Right cardiac atrium (tissue), 5 donors: ENCODE measurements around the gene HOXD9. TPM values are rescaled to one million over a fixed set of nuclear protein-coding genes. Genes with fewer than 3 reads are reported as not detected.

ENCODE experiments used
- ATAC-seq, 2 donors: fragments of 200-7000 bp; cut with Tn5 transposase; one replicate each; pipeline versions ENCODE4 v1.8.0 to v1.9.1; 2020; ENCODE audit warnings: moderate library complexity in 2 of 2, mild to moderate bottlenecking in 1 of 2
- DNase-seq, 3 donors: peaks; one replicate each; pipeline ENCODE4 v3.0.0-alpha.2; 2020
- H3K27ac ChIP-seq: one replicate; pipeline ENCODE4 v1.5.1; 2013; ENCODE audit warnings: mild to moderate bottlenecking, low read length, control low read depth, moderate library complexity
- H3K27me3 ChIP-seq: one replicate; pipeline ENCODE4 v1.6.1; 2013; ENCODE audit not compliant: control insufficient read depth, insufficient read depth
- H3K4me1 ChIP-seq: one replicate; pipeline ENCODE4 v1.6.1; 2013; ENCODE audit warnings: low read length; ENCODE audit not compliant: control insufficient read depth, insufficient read depth
- H3K4me3 ChIP-seq: one replicate; pipeline ENCODE4 v1.5.1; 2013; ENCODE audit warnings: low read length, control low read depth
- H3K9me3 ChIP-seq: one replicate; pipeline ENCODE4 v1.6.1; 2013; ENCODE audit warnings: low read length; ENCODE audit not compliant: control insufficient read depth
- WGBS: extraction: QIAGEN DNeasy Blood & Tissue Kit; methylation state at CpG from one replicate; pipeline ENCODE4 v1.1.7; 2013; 5-methylcytosine and 5-hydroxymethylcytosine counted together
- intact Hi-C, 4 donors: fragments of 100-400 bp; cut with DNase I; formaldehyde crosslinking; loops; one replicate each; pipeline versions ENCODE4 v1.11.0 to v1.14.0; 2022 to 2023
- polyA plus RNA-seq: library from polyadenylated mRNA; stranded (reverse); fragments of 200-250 nt; gene quantifications from one replicate; pipeline ENCODE4 v1.2.3, GENCODE V29; 2013
- total RNA-seq, 4 donors: library from RNA; stranded (reverse); fragmentation: NEBNext Ultra II Directional; extraction: Animal tissue kit (Norgen Biotek cat#: 25700); gene quantifications; one replicate each; pipeline ENCODE4 v1.2.1, GENCODE V29; 2021
- donor health status: healthy with polysubstance abuse.
- donor health status: DM: no; HTN: yes; CAD: no.
- donor health status: DM: no; HTN: no; CAD: no.
- donor health status: DM: no; HTN: yes; CAD: no; lungs with severe emphysema.
- donor health status: DM: yes; HTN: yes; CAD: no.

Gene HOXD9
- total and polyA plus RNA-seq, 5 donors, result 0.09 TPM; not detected in 4

DNA sequence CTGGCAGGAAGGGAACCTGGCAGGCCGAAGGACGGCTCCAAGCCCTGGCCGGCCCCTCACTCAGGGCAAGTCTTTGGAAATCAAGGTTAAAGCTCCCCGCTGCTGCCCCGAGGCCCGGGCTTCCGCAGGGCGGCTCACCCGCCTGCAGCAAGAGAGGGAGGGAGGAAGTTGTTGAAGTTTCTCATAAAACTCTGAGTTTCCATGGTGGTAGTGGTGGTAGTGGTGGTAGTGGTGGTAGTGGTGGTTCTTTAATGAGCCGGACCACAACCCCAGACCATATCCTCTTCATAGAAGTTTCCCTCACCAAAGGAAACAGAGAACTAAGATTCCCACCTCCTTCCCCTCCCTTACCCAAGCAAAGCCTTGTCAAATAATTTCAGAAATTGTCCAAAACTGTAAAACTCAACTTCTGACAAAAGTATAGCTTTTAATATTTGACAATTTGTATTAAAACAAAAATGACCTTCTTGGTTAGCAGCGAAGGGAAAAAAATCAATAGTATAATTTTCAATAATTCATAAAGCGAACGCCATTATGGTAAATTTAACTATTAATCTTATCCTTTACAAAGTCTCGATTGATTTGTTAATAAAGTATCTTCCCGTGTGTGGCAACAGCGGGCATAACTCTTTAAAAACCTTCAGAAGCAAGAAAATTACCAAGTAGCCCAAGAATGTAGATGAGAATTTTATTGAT is 7.4 kb upstream of the HOXD9 start:
- no peak overlapping the region for H3K4me3 ChIP-seq
- no peak for ATAC-seq

DNA sequence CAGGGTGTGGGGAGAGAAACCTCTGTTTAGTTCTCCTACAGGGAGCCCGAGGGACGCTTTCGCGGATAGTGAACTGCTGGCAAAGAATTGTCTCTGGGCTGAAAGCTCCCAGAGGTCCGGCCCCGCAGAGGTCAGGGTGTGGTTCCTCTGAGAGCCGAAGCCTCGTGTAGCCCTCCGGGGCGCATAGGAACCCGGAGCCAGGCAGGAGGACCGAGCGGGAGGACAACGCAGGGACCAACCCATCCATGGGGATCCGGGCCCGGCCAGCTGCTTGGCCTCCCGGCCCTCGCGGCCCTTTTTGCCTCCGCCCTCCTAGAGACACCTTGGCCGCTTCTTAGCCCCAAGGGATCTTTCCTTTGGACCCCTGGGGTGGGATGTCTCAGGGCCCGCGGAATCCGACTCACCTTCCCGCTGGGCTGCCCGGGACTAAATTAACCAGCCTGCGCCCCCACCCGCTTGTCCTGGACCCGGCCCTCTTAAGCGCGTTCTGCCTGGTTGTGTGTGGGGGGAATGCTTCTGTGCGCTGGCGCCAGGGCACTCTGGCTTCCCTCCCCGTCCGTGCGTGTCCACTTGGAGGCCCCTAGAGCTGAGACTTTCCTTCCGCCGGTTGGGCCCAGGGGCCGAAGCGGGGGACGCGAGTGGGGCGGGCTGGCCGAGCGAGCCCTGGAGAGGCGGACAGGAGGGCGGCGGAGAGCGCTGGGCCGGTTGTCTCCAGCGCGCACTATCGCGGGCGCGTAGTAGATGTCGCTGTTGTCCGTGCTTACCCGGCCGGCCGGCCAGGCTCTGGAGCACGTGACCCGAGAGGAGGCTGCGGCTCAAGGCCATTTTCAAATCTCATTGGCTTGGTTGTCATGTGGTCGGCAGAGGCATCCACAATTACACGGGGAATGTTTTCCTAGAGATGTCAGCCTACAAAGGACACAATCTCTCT is 6.4 kb upstream of the HOXD9 start, which contains the start of gene HOXD10:
TSS of gene HOXD10 (plus strand) at position 896 of the 931 bp plus-strand sequence. CDS start 56 bp downstream, outside the sequence.
- peak in 1 of 2 donors; percentile 19 for ATAC-seq
- no peak within 1 kb of the TSS for H3K27ac ChIP-seq
- WGBS, result 4% methylated on average over 66 of the region's 66 CpGs
- no peaks in the 10 kb centered on the region for H3K9me3 ChIP-seq
- H3K4me1 ChIP-seq, result no peaks in the 10 kb centered on the region
- peaks cover under 1% of the 10 kb centered on the region for H3K27me3 ChIP-seq
- no peak within 1 kb of the TSS for H3K4me3 ChIP-seq
- intact Hi-C loops, result no loop called here
- DNase-seq, result no peak

More for the DNA sequence above, 7.4 kb upstream of the HOXD9 start:
- Histone ChIP-seq H3K4me1 (no peaks in the 10 kb centered on the region), H3K9me3 (no peaks in the 10 kb centered on the region), H3K27me3 (peaks cover 7% of the 10 kb centered on the region), H3K27ac (no peak overlapping the region)
- WGBS, result 20% methylated on average over 16 of the region's 16 CpGs
- intact Hi-C loops, result no loop called here
- no peak for DNase-seq

DNA sequence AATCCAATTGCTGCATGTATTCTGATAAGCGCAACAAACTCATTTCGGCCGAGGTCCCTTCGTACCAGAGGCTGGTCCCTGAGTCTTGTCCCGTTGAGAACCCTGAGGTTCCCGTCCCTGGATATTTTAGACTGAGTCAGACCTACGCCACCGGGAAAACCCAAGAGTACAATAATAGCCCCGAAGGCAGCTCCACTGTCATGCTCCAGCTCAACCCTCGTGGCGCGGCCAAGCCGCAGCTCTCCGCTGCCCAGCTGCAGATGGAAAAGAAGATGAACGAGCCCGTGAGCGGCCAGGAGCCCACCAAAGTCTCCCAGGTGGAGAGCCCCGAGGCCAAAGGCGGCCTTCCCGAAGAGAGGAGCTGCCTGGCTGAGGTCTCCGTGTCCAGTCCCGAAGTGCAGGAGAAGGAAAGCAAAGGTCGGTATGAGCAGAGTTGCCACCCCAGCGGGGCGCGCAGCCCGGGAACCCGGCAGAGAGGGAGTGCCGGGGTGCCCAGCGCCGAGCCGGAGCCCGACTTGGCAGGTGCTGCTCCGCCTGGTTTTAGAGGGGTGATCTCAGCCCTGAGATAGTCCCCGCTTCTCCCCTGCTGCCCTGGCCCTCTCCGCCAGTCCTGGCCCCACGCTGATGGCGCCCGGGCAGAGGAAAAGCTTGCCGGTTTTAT is 5.2 kb upstream of the HOXD9 start:
- Histone ChIP-seq H3K9me3 (no peaks in the 10 kb centered on the region), H3K27me3 (no peaks in the 10 kb centered on the region), H3K4me1 (no peaks in the 10 kb centered on the region), H3K27ac (no peak overlapping the region), H3K4me3 (no peak overlapping the region)
- no peak for ATAC-seq
- WGBS, result 13% methylated on average over 40 of the region's 40 CpGs
- intact Hi-C loops, result no loop called here
- no peak for DNase-seq

DNA sequence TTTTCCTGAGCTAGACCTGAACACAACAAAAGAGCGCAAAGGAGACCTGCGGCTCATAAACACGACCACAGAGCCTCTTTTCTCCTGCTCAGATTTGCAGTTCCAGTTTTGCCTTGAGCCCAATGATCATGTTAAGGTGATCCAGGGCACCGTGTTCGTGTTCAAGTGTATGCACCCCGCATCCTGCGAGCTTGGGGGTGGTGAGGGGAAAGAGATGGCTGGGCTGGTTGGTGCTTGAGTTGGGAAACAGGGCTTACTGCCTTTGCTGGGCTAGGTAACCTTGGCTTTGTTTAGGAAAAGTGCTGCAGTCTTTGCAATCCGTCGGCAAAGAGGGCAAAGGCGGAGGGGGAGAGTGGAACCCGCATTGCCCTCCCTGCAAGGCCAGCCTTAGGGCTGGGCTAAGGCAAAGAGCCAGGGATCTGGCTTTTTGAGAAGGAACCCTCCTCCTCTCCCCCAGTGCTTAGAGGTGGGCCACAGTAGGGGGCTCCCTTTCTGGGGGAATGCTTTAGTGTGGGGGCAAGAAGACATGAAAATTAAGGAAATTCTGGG is 4.6 kb upstream of the HOXD9 start:
- Histone ChIP-seq H3K9me3 (no peaks in the 10 kb centered on the region), H3K4me3 (no peak overlapping the region), H3K27me3 (no peaks in the 10 kb centered on the region), H3K4me1 (peaks cover 2% of the 10 kb centered on the region), H3K27ac (no peak overlapping the region)
- DNase-seq (no peak), ATAC-seq (no peak)
- WGBS, result 9% methylated on average over 11 of the region's 11 CpGs
- intact Hi-C loops, result no loop called here

DNA sequence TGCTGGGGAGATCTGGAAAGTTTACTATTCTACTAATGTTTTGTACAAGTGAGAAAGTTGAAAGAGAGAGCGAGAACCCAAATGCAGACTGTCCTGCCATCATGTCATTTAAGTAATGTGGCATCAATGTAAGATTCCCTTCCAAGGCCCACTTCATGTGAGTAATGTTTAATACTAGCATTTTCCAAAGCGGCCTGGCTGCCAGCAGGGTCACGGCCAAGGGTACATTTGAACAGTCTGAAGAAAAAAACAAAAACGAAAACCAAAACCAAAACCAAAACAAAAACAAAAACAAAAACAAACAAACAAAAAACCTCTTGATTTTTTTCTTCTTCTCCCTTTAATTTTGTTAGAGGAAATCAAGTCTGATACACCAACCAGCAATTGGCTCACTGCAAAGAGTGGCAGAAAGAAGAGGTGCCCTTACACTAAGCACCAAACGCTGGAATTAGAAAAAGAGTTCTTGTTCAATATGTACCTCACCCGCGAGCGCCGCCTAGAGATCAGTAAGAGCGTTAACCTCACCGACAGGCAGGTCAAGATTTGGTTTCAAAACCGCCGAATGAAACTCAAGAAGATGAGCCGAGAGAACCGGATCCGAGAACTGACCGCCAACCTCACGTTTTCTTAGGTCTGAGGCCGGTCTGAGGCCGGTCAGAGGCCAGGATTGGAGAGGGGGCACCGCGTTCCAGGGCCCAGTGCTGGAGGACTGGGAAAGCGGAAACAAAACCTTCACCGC is 3.7 kb upstream of the HOXD9 start:
- DNase-seq, result no peak
- Histone ChIP-seq H3K4me1 (peaks cover 6% of the 10 kb centered on the region), H3K9me3 (no peaks in the 10 kb centered on the region), H3K4me3 (no peak overlapping the region), H3K27me3 (no peaks in the 10 kb centered on the region), H3K27ac (no peak overlapping the region)
- intact Hi-C loops, result no loop called here
- no peak for ATAC-seq
- 10% methylated on average over 24 of the region's 24 CpGs for WGBS

DNA sequence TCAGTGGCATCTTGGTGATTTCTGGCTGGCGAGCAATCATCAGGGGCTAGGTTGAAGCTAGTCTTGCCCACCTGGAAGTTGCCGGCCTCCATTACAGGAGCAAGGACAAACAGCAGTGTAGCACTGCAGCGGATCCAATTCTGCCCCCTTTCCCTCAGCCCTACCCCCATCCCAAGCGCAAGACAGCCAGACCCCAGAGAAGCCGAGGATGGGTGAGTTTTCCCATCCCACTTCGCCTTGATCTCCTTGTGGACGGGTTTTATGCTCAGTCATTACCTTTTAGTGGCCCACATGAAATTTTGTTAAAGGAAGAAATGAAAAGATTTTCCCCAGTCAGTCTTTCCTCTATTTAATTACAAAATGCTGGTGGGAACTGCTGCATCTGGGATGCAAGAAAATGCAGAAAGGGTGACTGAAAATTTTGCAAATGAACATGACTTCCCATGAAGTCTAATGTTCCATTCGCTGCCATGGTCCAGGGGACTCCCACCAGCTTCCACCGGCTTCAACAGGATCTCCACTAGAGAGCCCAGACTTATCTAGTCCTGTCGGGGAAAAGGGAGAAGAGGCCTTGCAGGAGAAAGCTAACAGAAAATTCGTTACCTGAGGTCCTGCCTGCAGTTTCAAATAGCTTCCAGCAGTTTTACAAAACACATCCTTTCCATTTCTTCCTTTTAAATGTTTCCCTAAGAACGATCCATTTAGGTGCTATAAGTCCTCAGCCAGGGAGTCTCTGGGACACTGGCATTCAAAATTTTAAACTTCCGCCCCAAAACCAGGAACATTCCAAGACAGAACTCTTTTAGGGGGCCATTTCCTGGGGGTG is 1.9 kb upstream of the HOXD9 start:
- DNase-seq (no peak), ATAC-seq (no peak)
- intact Hi-C loops, result loop anchor here in 1 of 4 donors (10.0 kb wide), 1 partner anchor 434 kb away; no protein-coding TSS in a partner anchor
- Histone ChIP-seq H3K27ac (no peak overlapping the region), H3K4me3 (no peak overlapping the region), H3K9me3 (no peaks in the 10 kb centered on the region), H3K27me3 (peaks cover 2% of the 10 kb centered on the region), H3K4me1 (peaks cover 6% of the 10 kb centered on the region)
- WGBS, result 13% methylated on average over 13 of the region's 13 CpGs

DNA sequence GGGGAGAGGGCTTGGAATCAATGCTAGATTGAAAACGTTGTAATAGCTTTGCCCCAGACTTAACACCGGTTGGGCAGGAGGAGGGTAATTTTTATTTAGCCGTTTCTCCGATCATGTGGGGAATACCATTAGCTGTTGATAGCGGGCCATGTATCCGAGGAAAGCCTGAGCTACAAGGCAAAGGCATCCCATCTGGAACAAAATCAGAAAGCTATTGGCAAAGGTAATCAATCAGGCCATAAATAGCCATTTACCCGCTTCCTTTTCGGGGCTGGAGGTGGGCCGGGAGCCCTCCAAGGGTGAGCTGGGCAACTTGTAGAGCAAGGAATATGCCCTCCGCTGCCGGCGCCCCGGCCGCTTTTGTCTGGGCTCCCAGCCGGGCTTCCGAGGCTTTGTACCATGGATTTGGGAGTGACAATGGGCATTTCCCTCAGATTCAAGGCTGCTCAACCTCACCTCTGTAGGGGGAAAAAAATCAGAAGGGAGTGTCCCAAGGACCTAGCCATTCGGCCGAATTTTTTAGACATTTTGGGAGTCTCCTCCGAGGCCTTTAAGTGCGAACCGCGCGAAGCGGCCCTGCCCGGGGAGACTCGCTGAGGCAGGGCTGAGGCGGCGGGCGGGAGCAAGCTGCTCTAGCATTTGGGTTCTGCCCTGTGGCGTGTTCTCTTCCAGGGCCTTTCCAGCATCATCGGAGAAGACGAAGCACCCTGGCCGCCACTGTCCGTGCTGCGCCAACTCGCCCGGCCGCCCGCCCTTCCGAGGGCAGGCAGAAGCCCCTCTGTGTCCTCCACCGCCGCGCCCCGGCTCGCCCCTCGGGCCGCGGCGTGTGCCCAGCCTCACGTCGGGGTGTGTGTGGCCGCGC is 1.1 kb upstream of the HOXD9 start:
- H3K4me1 ChIP-seq, result peaks cover 6% of the 10 kb centered on the region
- intact Hi-C loops, result loop anchor here in 1 of 4 donors (10.0 kb wide), 1 partner anchor 433 kb away; no protein-coding TSS in a partner anchor
- WGBS, result 9% methylated on average over 53 of the region's 53 CpGs
- H3K9me3 ChIP-seq, result no peaks in the 10 kb centered on the region
- no peak overlapping the region for H3K27ac ChIP-seq
- ATAC-seq, result no peak
- peaks cover 5% of the 10 kb centered on the region for H3K27me3 ChIP-seq
- no peak overlapping the region for H3K4me3 ChIP-seq
- no peak for DNase-seq

DNA sequence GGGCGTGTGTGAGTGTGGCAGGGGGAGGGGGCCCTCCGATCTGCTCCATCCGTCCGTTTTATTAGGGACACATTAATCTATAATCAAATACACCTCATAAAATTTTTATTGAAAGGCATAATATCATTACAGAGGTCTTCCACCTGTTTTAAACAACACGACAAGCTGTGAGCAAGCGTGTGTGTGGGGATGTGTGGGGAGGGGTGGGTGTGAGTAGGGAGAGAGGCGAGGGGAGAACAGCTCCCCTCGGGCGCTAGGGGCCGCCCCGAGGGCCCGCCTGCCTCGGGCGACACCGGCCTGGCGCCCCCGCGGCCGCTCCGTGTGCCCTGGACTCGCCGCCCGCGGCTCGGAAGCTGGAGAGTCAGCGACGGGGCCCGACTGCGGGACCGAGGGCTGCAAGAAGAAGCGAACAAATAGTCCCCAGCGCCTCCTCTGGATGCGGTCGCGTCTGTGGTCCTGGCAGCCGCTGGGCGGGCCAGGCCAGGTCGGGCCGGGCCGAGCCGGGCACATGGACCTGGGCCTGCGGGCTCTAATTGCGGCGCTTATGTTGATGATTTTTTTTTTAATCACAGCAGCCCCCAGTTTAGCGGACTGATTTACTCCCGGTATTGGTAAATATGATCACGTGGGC is 352 bp upstream of the HOXD9 start:
- Histone ChIP-seq H3K4me1 (peaks cover 6% of the 10 kb centered on the region), H3K27me3 (peaks cover 5% of the 10 kb centered on the region), H3K9me3 (no peaks in the 10 kb centered on the region), H3K4me3 (peak overlapping the region; percentile 47), H3K27ac (no peak overlapping the region)
- intact Hi-C loops, result loop anchor here in 1 of 4 donors (10.0 kb wide), 1 partner anchor 433 kb away; no protein-coding TSS in a partner anchor
- WGBS, result 4% methylated on average over 47 of the region's 47 CpGs
- DNase-seq (no peak), ATAC-seq (peak in 1 of 2 donors; percentile 27)
